ENCODE data around the gene DDX10.

Gene DDX10

GRCh38 chr11:108662700-108663099 lies 2.2 kb upstream of the DDX10 start:
- DNase-seq = no peak

- no peak for DNase-seq
Measured at GRCh38 chr11:108663154-108663877, 1.6 kb upstream of the DDX10 start.

GRCh38 chr11:108666373-108666772 lies 1.5 kb downstream of the DDX10 start:
- DNase-seq = no peak

GRCh38 chr11:108669286-108669685 lies 4.4 kb downstream of the DDX10 start:
- DNase-seq = no peak

- no peak for DNase-seq
Measured at GRCh38 chr11:108669711-108670110, 4.8 kb downstream of the DDX10 start.

GRCh38 chr11:108670451-108670850 lies 5.6 kb downstream of the DDX10 start:
- DNase-seq = no peak

- no peak for DNase-seq
Measured at GRCh38 chr11:108672113-108672512, 7.2 kb downstream of the DDX10 start.

- DNase-seq = no peak
Measured at GRCh38 chr11:108672786-108673185, 7.9 kb downstream of the DDX10 start.

- DNase-seq = no peak
Measured at GRCh38 chr11:108679045-108679444, 14.2 kb downstream of the DDX10 start.

- no peak for DNase-seq
Measured at GRCh38 chr11:108680271-108680670, 15.4 kb downstream of the DDX10 start.

GRCh38 chr11:108685419-108686130 lies 20.7 kb downstream of the DDX10 start:
- DNase-seq = no peak

- no peak for DNase-seq
Measured at GRCh38 chr11:108693852-108694251, 29.0 kb downstream of the DDX10 start.

- no peak for DNase-seq
Measured at GRCh38 chr11:108694846-108695245, 30.0 kb downstream of the DDX10 start.

GRCh38 chr11:108697872-108698473 lies 33.1 kb downstream of the DDX10 start:
- no peak for DNase-seq

GRCh38 chr11:108698844-108699642 lies 34.2 kb downstream of the DDX10 start:
- DNase-seq = no peak

- DNase-seq = no peak
Measured at GRCh38 chr11:108703916-108704315, 39.0 kb downstream of the DDX10 start.

- no peak for DNase-seq
Measured at GRCh38 chr11:108705061-108705460, 40.2 kb downstream of the DDX10 start.

- no peak for DNase-seq
Measured at GRCh38 chr11:108708173-108708572, 43.3 kb downstream of the DDX10 start.

- no peak for DNase-seq
Measured at GRCh38 chr11:108709741-108710140, 44.9 kb downstream of the DDX10 start.

- no peak for DNase-seq
Measured at GRCh38 chr11:108713076-108713790, 48.4 kb downstream of the DDX10 start.

- no peak for DNase-seq
Measured at GRCh38 chr11:108715239-108715638, 50.4 kb downstream of the DDX10 start.

GRCh38 chr11:108718466-108718865 lies 53.6 kb downstream of the DDX10 start:
- no peak for DNase-seq
